Measurements from ENCODE around the gene CBR3.

The CBR3 gene

DNA sequence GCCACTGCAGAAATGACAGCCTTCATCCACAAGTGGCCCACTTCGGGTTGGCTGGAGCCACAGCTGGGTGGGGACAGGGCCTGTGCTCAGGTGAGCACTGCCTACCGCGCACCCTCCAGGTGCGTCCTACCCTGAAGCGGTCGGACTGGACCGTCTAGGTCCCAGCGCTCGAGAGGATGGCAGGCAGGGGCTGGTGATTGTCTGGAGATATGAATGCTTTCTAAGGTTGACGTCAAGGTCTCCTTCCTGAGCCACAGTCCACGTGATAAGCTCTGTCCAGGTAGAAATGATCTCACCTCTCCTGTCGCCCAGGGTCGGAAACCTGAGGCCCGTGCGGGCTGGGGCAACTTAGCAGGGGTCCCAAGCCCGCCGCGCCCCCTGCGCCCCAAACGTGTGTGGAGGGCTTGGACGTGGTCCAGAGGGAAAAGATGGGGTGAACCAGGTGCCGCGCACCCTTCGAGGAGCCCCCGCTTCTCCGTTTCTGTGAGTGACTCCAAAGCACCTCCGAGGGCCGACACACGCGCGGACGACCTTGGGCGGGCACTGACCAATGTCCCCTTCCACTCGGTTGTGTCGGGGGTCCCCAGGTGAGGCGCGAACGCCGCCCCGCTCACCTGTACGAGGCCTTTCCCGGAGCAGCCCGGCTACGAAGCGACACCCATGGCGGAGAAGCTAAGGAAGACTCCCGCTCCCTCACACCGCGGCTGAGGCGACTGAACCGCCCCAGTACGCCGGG, 20.9 kb downstream of the CBR3 start:
- peak in 3 of 58 donors; percentile 18 to 57 (median 51) for DNase-seq

DNA sequence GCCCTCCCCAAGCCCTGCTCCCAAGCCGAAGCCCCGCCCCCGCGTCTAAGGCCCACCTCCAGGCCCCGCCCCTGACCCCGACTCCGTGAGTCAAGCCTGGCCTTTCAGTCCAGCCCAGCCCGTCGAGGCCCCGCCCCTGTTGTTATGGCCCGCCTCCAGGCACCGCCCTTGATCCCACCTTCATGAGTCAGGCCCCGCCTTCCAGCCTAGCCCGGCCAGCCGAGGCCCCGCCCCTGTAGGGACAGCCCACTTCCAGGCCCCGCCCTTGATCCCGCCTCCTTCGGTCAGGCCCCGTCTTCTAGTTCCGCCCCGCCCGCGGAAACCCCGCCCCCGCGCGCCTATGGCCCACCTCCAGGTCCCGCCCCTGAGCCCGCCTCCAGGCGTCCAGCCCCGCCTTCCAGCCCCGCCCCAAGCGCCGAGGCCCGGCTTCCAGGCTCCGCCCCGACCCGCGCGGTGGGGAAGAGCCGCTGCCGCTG, 21.5 kb downstream of the CBR3 start:
- DNase-seq: peak; percentile 84 to 100 (median 100)

DNA sequence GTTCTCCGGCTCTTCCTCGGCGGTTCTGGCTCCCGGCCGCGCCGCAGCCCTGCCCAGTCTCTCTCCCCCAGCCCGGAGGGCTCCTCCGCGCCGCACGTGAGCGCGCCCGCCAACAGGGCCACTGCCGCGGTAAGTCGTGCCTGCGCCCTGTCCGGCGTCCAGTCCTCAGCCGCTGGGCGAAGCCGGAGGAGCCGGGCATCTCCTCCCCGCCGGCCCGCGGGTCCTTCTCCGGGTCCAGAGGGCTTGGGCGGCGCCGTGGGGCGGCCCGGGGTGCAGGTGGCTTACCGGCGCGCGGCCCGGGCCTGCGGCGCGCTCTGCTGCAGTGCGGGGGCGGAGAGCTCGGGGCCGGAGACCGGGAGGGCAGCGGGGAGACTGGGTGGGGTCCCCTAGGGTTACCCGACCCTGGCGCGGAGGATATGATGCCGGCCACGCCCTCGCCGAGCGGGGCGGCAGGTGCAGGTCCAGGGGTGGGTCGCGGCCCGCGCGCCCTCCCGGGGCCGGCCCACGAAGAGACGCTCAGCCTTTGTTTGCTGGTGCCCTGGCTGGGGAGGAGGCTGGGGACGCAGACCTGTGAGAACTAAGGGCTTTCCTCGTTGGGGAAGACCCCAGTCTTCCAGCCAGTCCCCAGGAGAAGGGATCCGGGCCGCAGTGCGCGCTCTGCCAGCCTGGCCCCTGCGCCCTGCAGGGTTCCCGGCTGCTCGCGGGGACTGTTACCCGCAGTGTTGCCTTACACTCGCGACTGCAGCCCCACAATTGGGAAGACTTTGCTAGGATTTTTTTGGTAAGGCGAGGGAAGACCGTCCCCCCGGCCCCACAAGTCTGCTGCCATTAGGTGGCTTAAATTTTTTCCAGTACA, 22.2 kb downstream of the CBR3 start, which contains the start of gene DOP1B:
TSS of gene DOP1B (plus strand) at position 10 of the 856 bp plus-strand sequence. CDS start 7,910 bp downstream, outside the sequence.
- DNase-seq: peak in 6 of 58 donors; percentile 31 to 73 (median 46)

DNA sequence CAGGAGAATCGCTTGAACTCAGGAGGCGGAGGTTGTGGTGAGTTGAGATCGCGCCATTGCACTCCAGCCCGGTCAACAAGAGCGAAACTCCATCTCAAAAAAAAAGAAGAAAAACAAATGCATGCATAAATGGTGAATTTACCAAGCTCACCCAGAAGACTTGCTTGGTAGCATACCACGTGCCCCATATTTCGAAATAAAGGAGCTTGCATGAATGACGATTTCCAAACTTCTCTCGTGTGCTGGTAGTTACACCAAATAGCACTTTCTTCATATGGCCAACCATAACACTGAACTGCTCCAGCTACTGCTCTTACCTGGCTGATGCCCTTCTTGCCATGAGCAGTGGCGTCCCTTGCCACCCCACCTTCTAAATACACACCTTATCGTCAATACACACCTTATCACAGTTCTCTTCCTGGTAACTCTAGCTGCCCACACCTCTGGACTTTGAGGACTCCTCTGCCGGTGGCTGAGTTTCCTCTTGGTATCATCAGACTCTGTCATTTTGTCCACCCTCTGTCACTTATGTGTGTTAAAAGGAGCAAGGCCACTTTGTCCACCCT, 24.6 kb downstream of the CBR3 start:
- DNase-seq: no peak

DNA sequence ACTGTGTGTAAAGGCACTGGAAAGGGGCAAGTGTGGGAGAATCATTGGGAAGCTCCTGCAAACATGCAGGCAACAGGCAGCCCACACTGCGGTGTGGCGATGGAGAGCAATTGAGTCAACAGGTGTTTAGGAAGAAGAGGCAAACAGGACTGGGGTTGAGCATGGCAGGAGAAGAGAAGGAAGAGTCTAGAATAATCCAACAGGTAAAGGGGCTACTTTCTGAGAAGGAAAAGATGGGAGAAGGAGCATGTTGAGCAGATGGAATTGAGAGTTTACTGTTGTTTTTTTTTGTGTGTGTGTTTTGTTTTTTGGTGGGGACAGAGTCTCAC, 25.9 kb downstream of the CBR3 start:
- DNase-seq: no peak

DNA sequence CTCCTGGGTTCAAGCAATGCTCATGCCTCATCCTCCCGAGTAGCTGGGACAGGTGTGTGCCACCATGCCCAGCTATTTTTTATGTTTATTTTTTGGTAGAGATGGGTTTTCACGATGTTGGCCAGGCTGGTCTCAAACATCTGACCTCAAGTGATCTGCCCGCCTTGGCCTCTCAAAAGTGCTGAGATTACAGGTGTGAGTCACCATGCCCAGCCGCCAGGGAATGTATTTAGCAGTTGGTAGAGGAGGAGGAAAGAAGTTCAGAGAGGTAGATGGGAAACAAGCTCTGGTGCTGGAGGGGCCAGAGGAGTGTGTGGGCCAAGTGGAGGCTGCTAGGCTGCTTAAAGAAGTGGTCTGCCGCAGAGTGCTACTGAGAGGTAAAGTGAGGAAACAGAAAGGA, 27.8 kb downstream of the CBR3 start:
- no peak for DNase-seq

DNA sequence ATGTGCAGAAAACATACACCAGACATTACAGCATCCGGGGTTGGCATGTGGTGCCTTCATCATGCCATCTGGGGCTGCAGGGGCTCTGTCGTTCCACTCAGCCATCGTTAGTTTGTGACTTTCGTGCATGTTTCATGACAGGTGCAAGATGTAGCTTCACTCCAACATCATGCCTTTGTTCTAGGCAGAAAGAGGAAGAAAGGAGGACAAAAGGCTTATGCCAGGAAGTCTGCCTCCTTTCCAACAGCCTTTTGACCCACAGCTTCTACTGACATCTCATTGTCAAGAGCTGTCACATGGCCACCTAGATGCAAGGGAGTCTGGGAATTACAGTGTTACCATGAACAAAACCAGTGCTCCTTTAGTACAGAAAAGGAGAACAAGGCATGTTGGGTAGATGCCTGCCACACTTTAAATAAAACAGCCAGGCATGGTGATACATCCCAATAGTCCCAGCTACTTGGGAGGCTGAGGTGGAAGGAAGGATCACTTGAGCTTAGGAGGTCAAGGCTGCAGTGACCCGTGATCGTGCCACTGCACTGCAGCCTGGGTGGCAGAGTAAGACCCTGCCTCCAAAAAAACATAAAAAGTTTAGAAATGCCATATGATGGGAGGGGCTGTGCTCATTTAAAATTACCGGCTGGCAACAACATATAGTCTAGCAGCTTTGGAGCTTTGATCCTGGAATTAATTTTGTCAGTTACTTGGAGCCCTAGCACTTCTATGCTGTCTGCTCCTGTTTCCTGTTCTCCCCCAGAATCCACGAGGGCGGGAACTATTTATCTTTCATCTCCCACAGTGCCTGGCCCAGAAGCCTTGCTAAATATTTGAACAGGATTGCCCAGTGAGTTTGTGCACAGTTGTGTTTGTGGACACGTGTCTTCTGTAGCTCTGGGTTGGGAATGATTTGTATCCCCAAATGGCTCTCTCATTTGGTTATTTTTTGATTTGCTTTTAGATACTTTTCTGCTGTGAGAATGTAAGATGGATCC, 29.2 kb downstream of the CBR3 start:
- peak in 2 of 58 donors; percentile 6 to 12 for DNase-seq

DNA sequence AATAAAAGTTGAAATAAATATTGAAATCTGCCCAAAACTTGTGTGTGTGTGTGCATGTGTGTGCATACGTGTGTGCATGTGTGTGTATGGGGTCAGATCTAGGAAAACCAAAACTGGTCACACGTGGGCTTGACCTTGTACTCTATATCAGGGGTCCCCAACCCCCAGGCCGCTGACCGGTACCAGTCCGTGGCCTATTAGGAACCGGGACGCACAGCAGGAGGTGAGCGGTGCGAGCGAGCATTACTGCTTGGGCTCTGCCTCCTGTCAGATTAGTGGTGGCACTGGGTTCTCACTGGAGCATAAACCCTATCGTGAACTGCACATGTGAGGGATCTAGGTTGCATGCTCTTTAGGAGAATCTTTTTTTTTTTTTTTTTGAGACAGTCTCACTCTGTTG, 30.5 kb downstream of the CBR3 start:
- DNase-seq: no peak

DNA sequence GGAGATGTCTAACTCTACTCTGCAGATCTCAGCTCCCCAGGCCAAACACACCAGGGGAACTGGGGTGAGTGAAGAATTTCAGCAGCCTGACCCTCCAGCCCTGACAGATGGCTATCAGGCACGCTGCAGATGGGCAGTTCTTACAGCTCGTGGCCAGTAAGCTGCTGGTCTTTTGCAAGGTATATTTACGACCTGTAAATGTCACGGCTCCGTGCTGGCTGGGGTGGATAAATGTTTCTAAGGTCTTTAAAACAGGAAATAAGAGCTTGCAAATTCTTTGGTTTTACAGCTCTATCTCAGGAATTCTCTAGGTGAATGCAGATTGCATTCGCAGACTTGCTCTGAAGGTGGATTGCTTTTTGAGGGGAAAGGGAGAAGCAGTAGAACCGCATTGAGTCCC, 31.8 kb downstream of the CBR3 start:
- DNase-seq: no peak

DNA sequence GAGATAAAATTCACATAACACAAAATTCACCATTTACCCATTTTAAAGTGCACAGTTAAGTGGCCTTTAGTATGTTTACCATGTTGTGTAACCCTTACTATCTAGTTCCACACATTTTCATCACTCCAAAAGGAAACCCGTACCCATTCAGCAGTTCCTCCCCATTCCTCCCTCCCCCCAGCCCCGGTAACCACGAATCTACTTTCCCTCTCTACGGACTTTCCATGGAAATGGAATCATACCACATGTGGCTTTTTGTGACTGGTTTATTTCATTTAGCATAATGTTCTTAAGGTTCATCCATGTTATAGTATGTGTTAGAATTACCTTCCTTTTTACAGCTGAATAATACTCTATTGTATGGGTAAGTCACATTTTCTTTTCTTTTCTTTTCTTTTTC, 32.7 kb downstream of the CBR3 start:
- DNase-seq: no peak

DNA sequence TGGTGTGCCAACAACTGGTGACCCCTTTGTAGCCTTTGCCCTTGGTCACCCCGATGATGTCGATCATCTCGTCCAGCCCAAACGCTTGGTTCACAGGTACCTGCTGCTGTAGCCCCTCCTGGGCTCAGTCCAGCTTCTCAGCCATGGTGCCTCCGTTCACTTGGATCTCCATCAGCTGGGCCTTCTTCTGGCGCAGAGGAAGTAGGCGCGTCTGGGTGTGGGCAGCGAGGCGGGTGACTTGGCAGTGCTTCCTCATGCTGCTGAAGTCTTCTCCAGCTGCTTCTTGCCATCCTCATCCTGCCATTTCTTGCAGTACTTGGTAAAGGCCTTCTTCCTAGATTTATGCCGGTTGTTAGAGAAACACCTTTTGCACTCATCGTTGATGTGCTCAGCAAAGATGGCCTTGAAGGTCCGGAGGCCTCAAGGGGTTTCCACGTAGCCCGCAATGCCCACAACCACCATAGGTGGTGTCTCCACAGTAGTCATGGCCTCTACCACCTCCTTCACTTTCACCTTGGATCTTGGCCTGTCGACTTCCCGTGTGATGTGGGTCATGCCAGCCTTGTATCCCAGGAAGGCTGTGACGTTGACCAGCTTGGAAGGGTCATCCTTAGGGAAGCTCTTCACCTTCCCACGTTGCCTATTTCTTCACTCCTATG, 34.7 kb downstream of the CBR3 start:
- DNase-seq: peak in 18 of 58 donors; percentile 9 to 54 (median 26)

DNA sequence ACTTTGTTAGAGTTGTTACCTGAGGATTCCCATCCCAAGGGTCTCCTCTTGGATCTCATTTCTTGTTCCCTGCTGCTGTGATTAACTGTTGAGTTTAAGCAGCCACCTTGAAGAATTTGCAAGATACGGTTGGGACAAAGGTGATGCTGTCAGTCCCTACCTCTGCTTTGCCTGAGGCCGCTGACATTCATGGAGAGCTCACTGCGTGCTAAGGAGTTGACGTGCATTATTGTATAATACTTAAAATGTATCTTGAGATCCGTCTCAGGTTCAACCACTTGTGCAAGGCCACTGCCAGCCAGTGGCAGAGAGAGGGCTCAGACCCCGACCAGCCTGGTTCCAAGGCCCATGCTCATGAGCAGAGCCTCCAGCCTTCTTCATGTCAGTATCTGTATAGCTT, 35.9 kb downstream of the CBR3 start:
- no peak for DNase-seq

DNA sequence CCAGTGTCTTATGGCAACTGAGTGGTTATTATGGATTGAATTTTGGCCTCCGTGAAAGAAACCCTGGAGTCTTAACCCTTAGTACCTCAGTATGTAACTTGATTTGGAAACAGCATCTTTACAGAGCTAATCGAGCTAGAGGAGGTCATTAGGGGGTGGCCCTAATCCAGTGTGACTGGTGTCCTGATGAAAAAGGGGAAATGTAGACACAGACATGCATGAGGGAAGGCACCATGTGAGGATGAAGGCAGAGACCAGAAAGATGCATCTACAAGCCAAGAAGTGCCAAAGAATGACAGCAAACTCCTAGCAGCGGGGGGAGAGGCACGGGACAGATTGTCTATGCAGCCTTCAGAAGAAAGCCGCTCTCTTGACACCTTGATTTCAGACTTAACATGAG, 36.5 kb downstream of the CBR3 start:
- DNase-seq: no peak

DNA sequence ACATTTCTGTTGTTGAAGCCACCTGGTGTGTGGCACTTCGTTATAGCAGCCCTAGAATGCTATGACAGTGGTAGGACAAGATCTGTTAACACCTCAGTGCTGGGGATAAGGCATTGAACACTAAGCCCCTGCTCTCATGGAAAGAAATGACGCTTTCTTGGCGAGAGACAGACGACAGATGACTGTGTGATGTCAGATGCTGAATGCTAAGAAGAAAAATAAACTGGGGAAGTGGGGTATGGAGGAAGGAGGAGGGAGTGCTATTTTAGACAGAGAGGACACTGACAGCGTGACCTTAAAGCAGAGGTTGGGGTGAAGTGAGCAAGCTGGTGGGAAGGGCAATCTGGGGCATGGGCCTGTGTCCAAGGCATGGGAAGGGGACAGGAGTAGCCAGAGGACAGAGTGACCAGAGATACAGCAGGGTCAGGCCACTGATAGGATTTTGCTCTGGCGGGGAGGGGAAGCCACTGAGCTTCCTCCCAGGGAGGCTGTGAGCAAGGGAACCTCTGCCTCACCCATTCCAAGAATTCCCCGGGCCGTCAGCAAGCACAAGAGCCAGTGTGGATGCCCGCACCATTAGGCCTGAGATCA, 37.0 kb downstream of the CBR3 start:
- peak in 1 of 58 donors; percentile 36 for DNase-seq

DNA sequence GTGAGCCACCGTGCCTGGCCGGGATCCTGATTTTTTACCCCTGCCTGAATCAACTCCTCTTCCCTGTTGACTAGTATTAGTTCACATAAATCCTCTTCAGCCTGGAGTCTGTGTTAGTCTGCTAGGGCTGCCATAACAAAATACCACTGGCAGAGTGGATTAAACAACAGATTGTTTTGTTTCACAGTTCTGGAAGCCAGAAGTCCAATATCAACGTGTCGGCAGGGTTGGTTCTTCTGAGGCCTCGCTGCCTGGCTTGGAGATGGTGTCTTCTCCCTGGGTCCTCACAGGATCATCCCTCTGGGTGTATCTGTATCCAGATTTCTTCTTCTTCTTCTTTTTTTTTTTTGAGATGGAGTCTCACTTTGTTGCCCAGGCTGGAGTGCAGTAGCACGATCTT, 39.9 kb downstream of the CBR3 start:
- DNase-seq: no peak

DNA sequence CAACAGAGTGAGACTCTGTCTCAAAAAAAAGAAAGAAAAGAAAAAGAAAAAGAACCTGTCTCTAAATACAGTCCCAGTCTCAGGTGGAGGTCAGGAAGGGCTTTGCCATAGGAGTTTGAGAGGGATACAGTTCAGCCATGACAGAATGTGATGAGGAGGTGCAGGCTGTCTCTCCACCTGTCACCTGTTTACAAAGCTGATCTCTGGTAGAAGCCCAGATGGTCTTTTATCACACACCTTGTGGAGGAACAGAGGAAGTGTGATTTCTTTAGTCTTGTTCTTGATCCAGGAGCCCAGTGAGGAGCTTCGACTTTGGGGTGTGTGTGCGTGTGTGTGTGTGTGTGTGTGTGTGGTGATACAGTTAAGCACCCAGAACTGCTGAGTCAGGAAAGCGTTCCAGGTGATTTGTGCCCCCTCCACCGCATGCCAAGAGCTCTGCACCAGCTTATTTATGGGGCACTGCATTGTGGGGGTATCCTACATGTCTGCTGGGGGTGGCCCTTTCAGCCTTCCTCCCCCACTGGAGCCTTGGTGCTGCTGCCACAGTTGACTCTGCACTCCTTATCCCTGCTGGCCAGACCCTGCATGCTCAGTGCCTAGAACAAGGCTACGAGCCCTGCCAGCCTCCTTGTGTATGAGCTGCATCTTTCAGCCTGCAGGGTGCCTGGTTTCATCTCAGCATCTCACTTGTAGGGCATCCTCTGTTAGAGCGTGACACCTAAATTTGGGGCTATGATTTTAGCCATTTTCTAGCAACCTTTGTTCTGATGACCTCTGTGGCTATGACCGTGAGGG, 41.1 kb downstream of the CBR3 start:
- DNase-seq: no peak

DNA sequence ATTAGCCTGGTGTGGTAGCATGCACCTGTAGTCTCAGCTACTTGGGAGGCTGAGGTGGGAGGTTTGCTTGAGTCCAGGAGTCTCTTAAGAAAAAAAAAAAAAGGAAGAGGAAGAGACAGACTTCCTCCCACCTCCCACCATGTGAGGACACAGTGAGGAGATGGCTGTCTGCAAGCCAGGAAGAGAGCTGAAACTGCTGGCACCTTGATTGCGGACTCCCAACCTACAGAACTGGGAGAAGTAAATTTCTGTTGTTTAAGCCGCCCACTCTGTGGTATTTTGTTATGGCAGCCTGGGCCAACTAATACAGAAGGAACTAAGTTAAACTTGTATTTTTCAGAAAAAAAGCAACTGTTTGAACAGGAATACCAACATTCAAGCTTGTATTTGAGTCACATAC, 43.5 kb downstream of the CBR3 start:
- no peak for DNase-seq

DNA sequence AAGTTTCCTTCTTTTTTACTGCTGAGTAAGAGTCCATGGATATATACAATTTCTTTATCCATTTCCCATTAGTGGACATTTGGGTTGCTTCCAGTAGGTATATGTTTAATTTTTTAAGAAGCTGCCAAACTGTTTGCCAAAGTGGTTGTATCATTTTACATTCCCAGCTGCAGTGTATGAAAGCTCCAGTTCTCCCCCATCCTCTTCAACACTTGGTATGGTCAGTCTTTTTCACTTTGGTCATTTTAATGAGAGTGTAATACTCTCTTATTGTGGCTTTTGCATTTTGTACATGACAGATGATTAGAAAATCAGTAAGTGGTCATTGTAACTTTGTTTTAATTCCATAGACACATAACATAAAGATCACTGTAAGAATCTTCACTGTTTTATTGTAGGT, 44.3 kb downstream of the CBR3 start:
- no peak for DNase-seq

DNA sequence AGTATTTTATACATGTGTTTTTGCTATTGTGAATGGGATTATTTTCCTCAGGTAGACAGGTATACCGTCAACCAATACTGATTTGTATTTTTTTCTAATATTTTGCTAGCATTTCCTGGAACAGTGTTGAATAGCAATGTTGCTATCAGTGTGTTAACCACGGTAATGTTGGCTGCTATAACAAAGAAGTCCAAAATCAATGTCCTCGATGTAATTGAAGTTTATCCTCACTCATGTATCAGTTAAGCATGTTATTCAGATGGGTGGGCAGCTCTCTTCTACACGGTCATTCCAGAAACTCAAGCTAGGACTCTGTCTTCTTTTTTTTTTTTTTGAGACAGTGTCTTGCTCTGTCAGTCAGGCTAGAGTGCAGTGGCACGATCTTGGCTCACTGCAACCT, 46.1 kb downstream of the CBR3 start:
- DNase-seq: no peak
